MM.1S (cell line): Measurements from ENCODE around the gene UBE2G2.

Experiments
- DNase-seq: peaks from one replicate; pipeline ENCODE4 v3.0.0-alpha.2; 2015
- H2AFZ ChIP-seq: fragments of 300-600 bp; sonication (generic); 2 replicates; pipeline ENCODE4 v1.6.0; 2016; ENCODE audit warnings: antibody characterized with exemption, low read length
- H3F3A ChIP-seq: fragments of 300-600 bp; sonication (generic); 2 replicates; pipeline ENCODE4 v1.6.1; 2016; ENCODE audit warnings: mild to moderate bottlenecking, antibody characterized with exemption, low read length, moderate library complexity, mixed read lengths; ENCODE audit not compliant: insufficient read depth
- H3K27ac ChIP-seq: fragments of 300-600 bp; sonication (generic); 2 replicates; pipeline ENCODE4 v1.5.1; 2016; ENCODE audit warnings: mild to moderate bottlenecking, low read length
- H3K27me3 ChIP-seq: fragments of 300-600 bp; sonication (generic); replicated peaks from 2 replicates; pipeline ENCODE4 v1.6.0; 2016; ENCODE audit warnings: low read length; ENCODE audit not compliant: insufficient read depth
- H3K36me3 ChIP-seq: fragments of 300-600 bp; sonication (generic); replicated peaks from 2 replicates; pipeline ENCODE4 v1.6.1; 2016; ENCODE audit warnings: mild to moderate bottlenecking, low read length, mixed read lengths; ENCODE audit not compliant: insufficient read depth
- H3K4me1 ChIP-seq: fragments of 300-600 bp; sonication (generic); 2 replicates; pipeline ENCODE4 v1.6.1; 2016; ENCODE audit warnings: low read length, mixed read lengths
- H3K4me2 ChIP-seq: fragments of 300-600 bp; sonication (generic); 2 replicates; pipeline ENCODE4 v1.6.0; 2016; ENCODE audit warnings: low read depth, low read length
- H3K4me3 ChIP-seq: fragments of 300-600 bp; sonication (generic); 2 replicates; pipeline ENCODE4 v1.5.1; 2016; ENCODE audit warnings: low read length, mixed read lengths
- H3K79me2 ChIP-seq: fragments of 300-600 bp; sonication (generic); 2 replicates; pipeline ENCODE4 v1.6.1; 2016; ENCODE audit warnings: mixed run types, low read length, mixed read lengths
- H3K9ac ChIP-seq: fragments of 300-600 bp; sonication (generic); 2 replicates; pipeline ENCODE4 v1.6.1; 2016; ENCODE audit warnings: low read length, mixed read lengths
- H3K9me2 ChIP-seq: fragments of 300-600 bp; sonication (generic); replicated peaks from 2 replicates; pipeline ENCODE4 v1.6.1; 2016; ENCODE audit warnings: mild to moderate bottlenecking, low read length, mixed read lengths; ENCODE audit not compliant: insufficient read depth
- H3K9me3 ChIP-seq: fragments of 300-600 bp; sonication (generic); replicated peaks from 2 replicates; pipeline ENCODE4 v1.6.1; 2016; ENCODE audit warnings: mild to moderate bottlenecking, low read length, mixed read lengths; ENCODE audit not compliant: insufficient read depth
- H4K20me1 ChIP-seq: fragments of 300-600 bp; sonication (generic); 2 replicates; pipeline ENCODE4 v1.6.1; 2016; ENCODE audit warnings: mild to moderate bottlenecking, low read length, moderate library complexity, mixed read lengths; ENCODE audit not compliant: insufficient read depth
- EZH2 ChIP-seq: fragments of 300-600 bp; sonication (generic); optimal IDR thresholded peaks from 2 replicates; pipeline ENCODE3; 2017; ENCODE audit warnings: low read depth, mild to moderate bottlenecking, antibody characterized with exemption, low read length, mixed read lengths
- EZH2phosphoT487 ChIP-seq: fragments of 300-600 bp; sonication (generic); IDR thresholded peaks from 2 replicates; pipeline ENCODE4 v1.6.1; 2018; ENCODE audit warnings: antibody characterized with exemption, low read length
- TF ChIP-seq, protein P1 (sequence below): fragments of 300-600 bp; sonication (generic); IDR thresholded peaks from 2 replicates; pipeline ENCODE4 v1.5.1; 2016; ENCODE audit warnings: antibody characterized with exemption, low read length, mixed read lengths

Gene UBE2G2

DNA sequence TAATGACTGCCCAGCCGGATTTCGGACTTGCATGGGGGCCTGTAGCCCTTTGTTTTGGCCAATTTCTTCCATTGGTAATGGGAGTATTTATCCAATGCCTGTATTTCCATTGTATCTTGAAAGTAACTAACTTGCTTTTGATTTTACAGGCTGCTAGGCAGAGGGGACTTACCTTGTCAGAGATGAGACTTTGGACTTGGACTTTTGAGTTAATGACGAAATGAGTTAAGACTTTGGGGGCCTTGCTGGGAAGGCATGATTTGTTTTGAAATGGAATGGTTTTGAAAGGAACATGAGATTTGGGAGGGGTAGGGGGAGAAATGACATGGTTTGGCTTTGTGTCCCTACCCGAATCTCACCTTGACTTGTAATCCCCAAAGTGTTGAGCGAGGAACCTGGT, 9.6 kb downstream of the UBE2G2 start:
- H3K9me2 ChIP-seq = no peaks in the 10 kb centered on the region
- peaks cover 36% of the 10 kb centered on the region for H4K20me1 ChIP-seq
- H3K4me3 ChIP-seq = no peak overlapping the region
- H3K27ac ChIP-seq = no peak overlapping the region
- no peaks in the 10 kb centered on the region for H3K27me3 ChIP-seq
- peaks cover 93% of the 10 kb centered on the region for H3K79me2 ChIP-seq
- H2AFZ ChIP-seq = no peak overlapping the region
- H3K36me3 ChIP-seq = peaks cover 7% of the 10 kb centered on the region; the same call in 1 of the 2 replicates
- H3K9me3 ChIP-seq = no peaks in the 10 kb centered on the region
- H3K9ac ChIP-seq = no peak overlapping the region
- DNase-seq = no peak
- H3K4me2 ChIP-seq = no peak overlapping the region
- H3F3A ChIP-seq = peaks cover 8% of the 10 kb centered on the region
- TF ChIP-seq, protein P1, sequence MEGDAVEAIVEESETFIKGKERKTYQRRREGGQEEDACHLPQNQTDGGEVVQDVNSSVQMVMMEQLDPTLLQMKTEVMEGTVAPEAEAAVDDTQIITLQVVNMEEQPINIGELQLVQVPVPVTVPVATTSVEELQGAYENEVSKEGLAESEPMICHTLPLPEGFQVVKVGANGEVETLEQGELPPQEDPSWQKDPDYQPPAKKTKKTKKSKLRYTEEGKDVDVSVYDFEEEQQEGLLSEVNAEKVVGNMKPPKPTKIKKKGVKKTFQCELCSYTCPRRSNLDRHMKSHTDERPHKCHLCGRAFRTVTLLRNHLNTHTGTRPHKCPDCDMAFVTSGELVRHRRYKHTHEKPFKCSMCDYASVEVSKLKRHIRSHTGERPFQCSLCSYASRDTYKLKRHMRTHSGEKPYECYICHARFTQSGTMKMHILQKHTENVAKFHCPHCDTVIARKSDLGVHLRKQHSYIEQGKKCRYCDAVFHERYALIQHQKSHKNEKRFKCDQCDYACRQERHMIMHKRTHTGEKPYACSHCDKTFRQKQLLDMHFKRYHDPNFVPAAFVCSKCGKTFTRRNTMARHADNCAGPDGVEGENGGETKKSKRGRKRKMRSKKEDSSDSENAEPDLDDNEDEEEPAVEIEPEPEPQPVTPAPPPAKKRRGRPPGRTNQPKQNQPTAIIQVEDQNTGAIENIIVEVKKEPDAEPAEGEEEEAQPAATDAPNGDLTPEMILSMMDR = no peak
- TF ChIP-seq EZH2phosphoT487 = no peak
- TF ChIP-seq EZH2 = no peak
- H3K4me1 ChIP-seq = peaks cover 2% of the 10 kb centered on the region; the same call in 1 of the 2 replicates

DNA sequence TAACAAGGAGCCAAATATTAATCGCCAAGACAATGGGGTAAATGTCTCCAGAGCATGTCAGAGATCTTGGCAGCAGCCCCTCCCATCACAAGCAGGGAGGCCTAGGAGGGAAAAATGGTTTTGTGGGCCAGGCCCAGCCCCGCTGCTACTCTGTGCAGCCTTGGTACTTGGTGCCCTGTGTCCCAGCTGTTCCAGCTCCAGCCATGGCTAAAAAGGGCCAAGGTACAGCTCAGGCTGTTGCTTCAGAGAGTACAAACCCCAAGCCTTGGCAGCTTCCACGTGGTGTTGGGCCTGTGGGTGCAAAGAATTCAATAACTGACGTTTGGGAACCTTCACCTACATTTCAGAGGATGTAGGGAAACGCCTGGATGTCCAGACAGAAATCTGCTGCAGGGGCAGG, 10.4 kb downstream of the UBE2G2 start:
- TF ChIP-seq, protein P1 = no peak
- TF ChIP-seq EZH2phosphoT487 = no peak
- no peak for TF ChIP-seq EZH2
- Histone ChIP-seq H3K4me3 (no peak overlapping the region), H3K27ac (no peak overlapping the region), H3K4me1 (peaks cover 2% of the 10 kb centered on the region; the same call in 1 of the 2 replicates), H4K20me1 (peaks cover 29% of the 10 kb centered on the region), H3K36me3 (peaks cover 7% of the 10 kb centered on the region; the same call in 1 of the 2 replicates), H3K27me3 (no peaks in the 10 kb centered on the region), H3K4me2 (no peak overlapping the region), H2AFZ (no peak overlapping the region), H3K9ac (no peak overlapping the region), H3F3A (peaks cover 8% of the 10 kb centered on the region), H3K79me2 (peaks cover 93% of the 10 kb centered on the region), H3K9me3 (no peaks in the 10 kb centered on the region), H3K9me2 (no peaks in the 10 kb centered on the region)
- no peak for DNase-seq

DNA sequence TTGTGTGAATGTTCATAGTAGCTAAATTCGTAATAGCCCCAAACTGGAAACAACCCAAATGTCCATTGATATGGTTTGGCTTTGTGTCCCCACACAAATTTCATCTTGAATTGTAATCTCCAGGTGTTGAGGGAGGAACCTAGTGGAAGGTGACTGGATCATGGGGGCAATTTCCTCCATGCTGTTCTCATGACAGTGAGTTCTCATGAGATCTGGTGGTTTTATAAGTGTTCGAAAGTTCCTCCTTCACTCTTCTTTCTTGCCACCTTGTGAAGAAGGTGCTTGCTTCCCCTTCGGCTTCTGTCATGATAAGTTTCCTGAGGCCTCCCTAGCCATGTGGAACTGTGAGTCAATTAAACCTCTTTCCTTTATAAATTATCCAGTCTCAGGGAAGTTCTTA, 11.3 kb downstream of the UBE2G2 start:
- Histone ChIP-seq H3K79me2 (peaks cover 93% of the 10 kb centered on the region), H3K4me1 (peaks cover 2% of the 10 kb centered on the region; the same call in 1 of the 2 replicates), H3K4me2 (no peak overlapping the region), H3K27me3 (no peaks in the 10 kb centered on the region), H4K20me1 (peaks cover 26% of the 10 kb centered on the region), H2AFZ (no peak overlapping the region), H3K36me3 (peaks cover 7% of the 10 kb centered on the region; the same call in 1 of the 2 replicates), H3K9ac (no peak overlapping the region), H3K4me3 (no peak overlapping the region), H3K9me2 (no peaks in the 10 kb centered on the region), H3K27ac (no peak overlapping the region), H3F3A (peaks cover 8% of the 10 kb centered on the region), H3K9me3 (no peaks in the 10 kb centered on the region)
- no peak for DNase-seq
- TF ChIP-seq EZH2phosphoT487 = no peak
- TF ChIP-seq, protein P1 = no peak
- TF ChIP-seq EZH2 = no peak
